Calu3 (cell line): ENCODE data around the gene LRIT3. TPM values are rescaled to one million over a fixed set of nuclear protein-coding genes. Genes with fewer than 3 reads are reported as not detected.

Source experiments
- BruUV-seq: library from RNA; stranded (reverse); fragments of 400-500 nt; replicated peaks from 2 replicates; lab custom pipeline; 2021; lab: Mats Ljungman, UMichigan
- CTCF ChIA-PET: fragments of 300-600 bp; sonication (Branson Sonifier 250); formaldehyde crosslinking; loops from one replicate; lab custom pipeline; 2022; ENCODE audit warnings: antibody characterized with exemption; lab: Charles Lee
- DNase-seq: peaks from one replicate; pipeline ENCODE4 v3.0.0; 2022
- H3K27ac Mint-ChIP-seq: one replicate; pipeline ENCODE4 v1.8.0; 2022; ENCODE audit warnings: mixed read lengths; ENCODE audit not compliant: unreplicated experiment
- H3K27me3 Mint-ChIP-seq: one replicate; pipeline ENCODE4 v1.8.0; 2022; ENCODE audit warnings: mixed read lengths; ENCODE audit not compliant: unreplicated experiment
- H3K36me3 Mint-ChIP-seq: one replicate; pipeline ENCODE4 v1.8.0; 2022; ENCODE audit warnings: mild to moderate bottlenecking, moderate library complexity, mixed read lengths; ENCODE audit not compliant: insufficient read depth, unreplicated experiment
- H3K4me1 Mint-ChIP-seq: one replicate; pipeline ENCODE4 v1.8.0; 2022; ENCODE audit warnings: mild to moderate bottlenecking, low read depth, mixed read lengths; ENCODE audit not compliant: unreplicated experiment
- H3K4me3 Mint-ChIP-seq: one replicate; pipeline ENCODE4 v1.8.0; 2022; ENCODE audit warnings: mild to moderate bottlenecking, low read depth, moderate library complexity, mixed read lengths; ENCODE audit not compliant: unreplicated experiment
- H3K9me3 Mint-ChIP-seq: one replicate; pipeline ENCODE4 v1.8.0; 2022; ENCODE audit warnings: low read depth, mixed read lengths; ENCODE audit not compliant: unreplicated experiment
- CTCF ChIP-seq: fragments of 200-600 bp; IDR thresholded peaks from one replicate; pipeline ENCODE4 v1.8.0; 2022; ENCODE audit warnings: antibody characterized with exemption; ENCODE audit not compliant: unreplicated experiment
- intact Hi-C: fragments of 100-400 bp; cut with micrococcal nuclease; formaldehyde crosslinking; loops from one replicate; pipeline ENCODE4 v1.10.0; 2022; ENCODE audit not compliant: unreplicated experiment
- total RNA-seq: library from RNA; stranded (reverse); gene quantifications from 2 replicates; pipeline ENCODE4 v1.2.3, GENCODE V29; 2022

Gene LRIT3
- total RNA-seq, 1 experiment from 2014 or later, result 0.09 TPM

- no peak overlapping the region for H3K4me3 Mint-ChIP-seq
- no peaks in the 10 kb centered on the region for H3K27me3 Mint-ChIP-seq
- H3K27ac Mint-ChIP-seq, result no peak overlapping the region
Measured at GRCh38 chr4:109861916-109862511, 14.1 kb downstream of the LRIT3 start.

GRCh38 chr4:109864134-109864533 lies 16.2 kb downstream of the LRIT3 start:
- CTCF ChIA-PET, result interaction anchor here (0.9 kb wide), 1 partner anchor 52 kb away, joined by 3 read pairs; no protein-coding TSS in a partner anchor
- no peak overlapping the region for H3K4me3 Mint-ChIP-seq
- intact Hi-C loops, result no loop called here

More at GRCh38 chr4:109861916-109862511, 14.1 kb downstream of the LRIT3 start:
- Mint-ChIP-seq H3K9me3 (peaks cover 3% of the 10 kb centered on the region), H3K36me3 (no peaks in the 10 kb centered on the region), H3K4me1 (no peaks in the 10 kb centered on the region)
- CTCF ChIA-PET, result no interaction called here
- no TSS peak for BruUV-seq
- intact Hi-C loops, result no loop called here
- no peak for DNase-seq
- no peak for TF ChIP-seq CTCF

GRCh38 chr4:109870061-109870460 lies 22.2 kb downstream of the LRIT3 start:
- BruUV-seq, result no TSS peak
- CTCF ChIA-PET, result no interaction called here
- Mint-ChIP-seq H3K9me3 (no peaks in the 10 kb centered on the region), H3K4me3 (no peak overlapping the region), H3K27ac (no peak overlapping the region), H3K36me3 (no peaks in the 10 kb centered on the region), H3K4me1 (no peaks in the 10 kb centered on the region), H3K27me3 (no peaks in the 10 kb centered on the region)
- no peak for DNase-seq
- intact Hi-C loops, result no loop called here
- no peak for TF ChIP-seq CTCF

More at GRCh38 chr4:109864134-109864533, 16.2 kb downstream of the LRIT3 start:
- Mint-ChIP-seq H3K4me1 (no peaks in the 10 kb centered on the region), H3K27me3 (no peaks in the 10 kb centered on the region), H3K9me3 (no peaks in the 10 kb centered on the region), H3K36me3 (no peaks in the 10 kb centered on the region), H3K27ac (no peak overlapping the region)
- no peak for TF ChIP-seq CTCF
- no TSS peak for BruUV-seq
- DNase-seq, result no peak

GRCh38 chr4:109872065-109872464 lies 24.2 kb downstream of the LRIT3 start:
- no peaks in the 10 kb centered on the region for H3K9me3 Mint-ChIP-seq
- H3K4me3 Mint-ChIP-seq, result no peak overlapping the region
- no peaks in the 10 kb centered on the region for H3K27me3 Mint-ChIP-seq
- no peak for DNase-seq
- no peaks in the 10 kb centered on the region for H3K4me1 Mint-ChIP-seq
- CTCF ChIA-PET, result no interaction called here
- no peak overlapping the region for H3K27ac Mint-ChIP-seq
- H3K36me3 Mint-ChIP-seq, result no peaks in the 10 kb centered on the region
- TF ChIP-seq CTCF, result no peak
- intact Hi-C loops, result no loop called here
- no TSS peak for BruUV-seq
